Right ventricle myocardium superior (tissue), 1 donor: ENCODE measurements around the gene C5orf47. TPM values are rescaled to one million over a fixed set of nuclear protein-coding genes. Genes with fewer than 3 reads are reported as not detected.

Experiments used
- ATAC-seq: fragments of 200-7000 bp; cut with Tn5 transposase; one replicate; pipeline ENCODE4 v1.9.1; 2020; ENCODE audit warnings: mild to moderate bottlenecking; ENCODE audit not compliant: poor library complexity
- DNase-seq: peaks from one replicate; pipeline ENCODE4 v3.0.0-alpha.2; 2020
- intact Hi-C: fragments of 100-400 bp; cut with DNase I; formaldehyde crosslinking; loops from one replicate; pipeline ENCODE4 v1.11.2; 2022
- long read RNA-seq: library from polyadenylated mRNA; unstranded; transcript quantifications from one replicate; pipeline ENCODE4 v2.0.0, GENCODE V29; 2021
- total RNA-seq: library from RNA; stranded (reverse); fragmentation: NEBNext Ultra II Directional; extraction: Animal tissue kit (Norgen Biotek cat#: 25700); gene quantifications from one replicate; pipeline ENCODE4 v1.2.1, GENCODE V29; 2021
- donor health status: DM: no; HTN: yes; CAD: no; lungs with severe emphysema.

The C5orf47 gene
- total RNA-seq: not detected
- long read RNA-seq: 0 reads

- DNase-seq (no peak), ATAC-seq (no peak)
- intact Hi-C loops: no loop called here
Measured at GRCh38 chr5:173988554-173989431, at the start of gene C5orf47. C5orf47 (plus strand) TSS chr5:173989170; CDS start chr5:173989264, 94 bp downstream.

- intact Hi-C loops: no loop called here
- ATAC-seq (no peak), DNase-seq (no peak)
Measured at GRCh38 chr5:173940269-173940668, 48.7 kb upstream of the C5orf47 start.

GRCh38 chr5:173941102-173941501 lies 47.9 kb upstream of the C5orf47 start:
- ATAC-seq (no peak), DNase-seq (no peak)
- intact Hi-C loops: no loop called here

GRCh38 chr5:173941758-173942401 lies 47.1 kb upstream of the C5orf47 start:
- intact Hi-C loops: no loop called here
- ATAC-seq (no peak), DNase-seq (no peak)

GRCh38 chr5:173944511-173944910 lies 44.5 kb upstream of the C5orf47 start:
- DNase-seq (peak; percentile 37), ATAC-seq (peak; percentile 44)
- intact Hi-C loops: no loop called here

- intact Hi-C loops: no loop called here
- ATAC-seq (no peak), DNase-seq (no peak)
Measured at GRCh38 chr5:173945160-173945559, 43.8 kb upstream of the C5orf47 start.

- DNase-seq (no peak), ATAC-seq (no peak)
- intact Hi-C loops: no loop called here
Measured at GRCh38 chr5:173946323-173946722, 42.6 kb upstream of the C5orf47 start.

GRCh38 chr5:173950829-173951228 lies 38.1 kb upstream of the C5orf47 start:
- intact Hi-C loops: no loop called here
- DNase-seq (no peak), ATAC-seq (no peak)

GRCh38 chr5:173953528-173954090 lies 35.4 kb upstream of the C5orf47 start:
- peak; percentile 57 for ATAC-seq
- DNase-seq: no peak
- intact Hi-C loops: no loop called here

- DNase-seq (no peak), ATAC-seq (peak; percentile 85)
- intact Hi-C loops: no loop called here
Measured at GRCh38 chr5:173954671-173955521, 34.1 kb upstream of the C5orf47 start.

GRCh38 chr5:173960986-173961385 lies 28.0 kb upstream of the C5orf47 start:
- no peak for ATAC-seq
- intact Hi-C loops: no loop called here
- no peak for DNase-seq

- ATAC-seq (no peak), DNase-seq (no peak)
- intact Hi-C loops: no loop called here
Measured at GRCh38 chr5:173961418-173961817, 27.6 kb upstream of the C5orf47 start.

- intact Hi-C loops: no loop called here
- ATAC-seq (peak; percentile 43), DNase-seq (no peak)
Measured at GRCh38 chr5:173962436-173962972, 26.5 kb upstream of the C5orf47 start.

- intact Hi-C loops: no loop called here
- ATAC-seq (peak; percentile 36), DNase-seq (no peak)
Measured at GRCh38 chr5:173963182-173963838, 25.7 kb upstream of the C5orf47 start.

- DNase-seq (no peak), ATAC-seq (peak; percentile 21)
- intact Hi-C loops: no loop called here
Measured at GRCh38 chr5:173963867-173964441, 25.0 kb upstream of the C5orf47 start.

- ATAC-seq: no peak
- intact Hi-C loops: no loop called here
- no peak for DNase-seq
Measured at GRCh38 chr5:173964506-173964905, 24.5 kb upstream of the C5orf47 start.

- intact Hi-C loops: no loop called here
Measured at GRCh38 chr5:173967241-173967640, 21.7 kb upstream of the C5orf47 start.

More at GRCh38 chr5:173967241-173967640, 21.7 kb upstream of the C5orf47 start:
- ATAC-seq (no peak), DNase-seq (no peak)
